H7 (cell line): ENCODE results near the gene MFF. TPM values are rescaled to one million over a fixed set of nuclear protein-coding genes. Genes with fewer than 3 reads are reported as not detected.

Source experiments
- DNase-seq: peaks from one replicate; pipeline ENCODE4 v3.0.0; 2012
- H3K27me3 ChIP-seq: 2 replicates; pipeline ENCODE4 v1.6.0; 2011; ENCODE audit warnings: mild to moderate bottlenecking, low read length; ENCODE audit not compliant: control insufficient read depth, insufficient read depth
- H3K36me3 ChIP-seq: replicated peaks from 2 replicates; pipeline ENCODE4 v1.5.1; 2011; ENCODE audit warnings: low read length; ENCODE audit not compliant: control insufficient read depth, insufficient read depth
- H3K4me3 ChIP-seq: 2 replicates; pipeline ENCODE4 v1.5.1; 2011; ENCODE audit warnings: low read depth, mild to moderate bottlenecking, control low read depth, low read length, moderate library complexity; ENCODE audit not compliant: insufficient read depth
- total RNA-seq: library from RNA; depleted of rRNA; stranded (reverse); fragments of >200 nt; shearing (Covaris generic); gene quantifications from 2 replicates; pipeline ENCODE4 v1.2.3, GENCODE V29; 2014; rRNA removed

MFF gene
- 90.7 and 104 TPM in 2 replicates for total RNA-seq

GRCh38 chr2:227324995-227325838 lies at the start of gene MFF:
Gene MFF (plus strand): TSS chr2:227325251. CDS start chr2:227330666, 5,415 bp downstream.
- Histone ChIP-seq H3K27me3 (no peaks in the 10 kb centered on the region), H3K4me3 (peak within 1 kb of the TSS; percentile 88), H3K36me3 (no peaks in the 10 kb centered on the region)
- peak; percentile 86 for DNase-seq

GRCh38 chr2:227280895-227281294 lies 44.2 kb upstream of the MFF start:
- Histone ChIP-seq H3K36me3 (no peaks in the 10 kb centered on the region), H3K27me3 (no peaks in the 10 kb centered on the region), H3K4me3 (no peak overlapping the region)
- no peak for DNase-seq

- Histone ChIP-seq H3K27me3 (no peaks in the 10 kb centered on the region), H3K4me3 (no peak overlapping the region), H3K36me3 (no peaks in the 10 kb centered on the region)
- DNase-seq = no peak
Measured at GRCh38 chr2:227285741-227286236, 39.3 kb upstream of the MFF start.

GRCh38 chr2:227287771-227288170 lies 37.3 kb upstream of the MFF start:
- DNase-seq = no peak
- Histone ChIP-seq H3K36me3 (no peaks in the 10 kb centered on the region), H3K27me3 (no peaks in the 10 kb centered on the region), H3K4me3 (no peak overlapping the region)

GRCh38 chr2:227292314-227292713 lies 32.7 kb upstream of the MFF start:
- no peaks in the 10 kb centered on the region for H3K27me3 ChIP-seq
- H3K36me3 ChIP-seq = no peaks in the 10 kb centered on the region
- no peak for DNase-seq
- H3K4me3 ChIP-seq = no peak overlapping the region

- Histone ChIP-seq H3K27me3 (no peaks in the 10 kb centered on the region), H3K4me3 (no peak overlapping the region), H3K36me3 (no peaks in the 10 kb centered on the region)
- no peak for DNase-seq
Measured at GRCh38 chr2:227293531-227293930, 31.5 kb upstream of the MFF start.

GRCh38 chr2:227295806-227296205 lies 29.2 kb upstream of the MFF start:
- DNase-seq = no peak
- Histone ChIP-seq H3K27me3 (no peaks in the 10 kb centered on the region), H3K4me3 (no peak overlapping the region), H3K36me3 (no peaks in the 10 kb centered on the region)

- Histone ChIP-seq H3K4me3 (no peak overlapping the region), H3K27me3 (no peaks in the 10 kb centered on the region), H3K36me3 (no peaks in the 10 kb centered on the region)
- DNase-seq = no peak
Measured at GRCh38 chr2:227296671-227297405, 28.2 kb upstream of the MFF start.

- Histone ChIP-seq H3K36me3 (no peaks in the 10 kb centered on the region), H3K27me3 (no peaks in the 10 kb centered on the region), H3K4me3 (no peak overlapping the region)
- DNase-seq = no peak
Measured at GRCh38 chr2:227301523-227301922, 23.5 kb upstream of the MFF start.

- no peak overlapping the region for H3K4me3 ChIP-seq
- no peak for DNase-seq
- no peaks in the 10 kb centered on the region for H3K27me3 ChIP-seq
- no peaks in the 10 kb centered on the region for H3K36me3 ChIP-seq
Measured at GRCh38 chr2:227308784-227309183, 16.3 kb upstream of the MFF start.

- no peaks in the 10 kb centered on the region for H3K36me3 ChIP-seq
- H3K27me3 ChIP-seq = no peaks in the 10 kb centered on the region
- H3K4me3 ChIP-seq = no peak overlapping the region
- DNase-seq = no peak
Measured at GRCh38 chr2:227310756-227311110, 14.3 kb upstream of the MFF start.

- H3K27me3 ChIP-seq = no peaks in the 10 kb centered on the region
- no peak overlapping the region for H3K4me3 ChIP-seq
- DNase-seq = no peak
- H3K36me3 ChIP-seq = no peaks in the 10 kb centered on the region
Measured at GRCh38 chr2:227311861-227312506, 13.1 kb upstream of the MFF start.

GRCh38 chr2:227312579-227312978 lies 12.5 kb upstream of the MFF start:
- H3K36me3 ChIP-seq = no peaks in the 10 kb centered on the region
- H3K27me3 ChIP-seq = no peaks in the 10 kb centered on the region
- DNase-seq = no peak
- H3K4me3 ChIP-seq = no peak overlapping the region

GRCh38 chr2:227313310-227313709 lies 11.7 kb upstream of the MFF start:
- Histone ChIP-seq H3K36me3 (no peaks in the 10 kb centered on the region), H3K4me3 (no peak overlapping the region), H3K27me3 (no peaks in the 10 kb centered on the region)
- no peak for DNase-seq

- no peaks in the 10 kb centered on the region for H3K36me3 ChIP-seq
- no peaks in the 10 kb centered on the region for H3K27me3 ChIP-seq
- no peak for DNase-seq
- no peak overlapping the region for H3K4me3 ChIP-seq
Measured at GRCh38 chr2:227317834-227318233, 7.2 kb upstream of the MFF start.
